SU-DHL-6 (cell line): ENCODE data around the gene SIRT7.

Experiments
- H2AFZ ChIP-seq: fragments of 200-600 bp; sonication (generic); 2 replicates; pipeline ENCODE4 v1.6.1; 2014; ENCODE audit warnings: low read depth, mild to moderate bottlenecking, moderate library complexity, mixed read lengths, antibody characterized with exemption, low read length; ENCODE audit not compliant: severe bottlenecking
- H3F3A ChIP-seq: fragments of 200-600 bp; shearing (Covaris generic); 2 replicates; pipeline ENCODE4 v1.6.0; 2016; ENCODE audit warnings: antibody characterized with exemption, mild to moderate bottlenecking; ENCODE audit not compliant: insufficient read depth
- H3K27ac ChIP-seq: fragments of 200-600 bp; sonication (generic); 2 replicates; pipeline ENCODE4 v1.5.1; 2016; ENCODE audit warnings: low read depth, mild to moderate bottlenecking, low read length, moderate library complexity, mixed read lengths
- H3K27me3 ChIP-seq: fragments of 200-600 bp; sonication (generic), shearing (Covaris generic); 2 replicates; pipeline ENCODE4 v1.6.0; 2014; ENCODE audit warnings: mild to moderate bottlenecking, low read length
- H3K36me3 ChIP-seq: fragments of 200-600 bp; sonication (generic); 2 replicates; pipeline ENCODE4 v1.6.1; 2014; ENCODE audit warnings: mild to moderate bottlenecking, low read length, mixed read lengths
- H3K4me2 ChIP-seq: fragments of 300-600, 200-600 bp; shearing (Covaris generic), sonication (generic); 2 replicates; pipeline ENCODE4 v1.6.0; 2014; ENCODE audit warnings: low read length, low read depth, mild to moderate bottlenecking; ENCODE audit not compliant: poor library complexity, severe bottlenecking
- H3K4me3 ChIP-seq: fragments of 200-600 bp; sonication (generic); 2 replicates; pipeline ENCODE4 v1.5.1; 2014; ENCODE audit warnings: antibody characterized with exemption, low read length, mild to moderate bottlenecking, mixed read lengths; ENCODE audit not compliant: insufficient read depth, poor library complexity, severe bottlenecking
- H3K79me2 ChIP-seq: fragments of 200-600 bp; sonication (generic); 2 replicates; pipeline ENCODE4 v1.6.1; 2014; ENCODE audit warnings: mild to moderate bottlenecking, low read length, moderate library complexity; ENCODE audit not compliant: insufficient read depth
- H3K9ac ChIP-seq: fragments of 200-600 bp; sonication (generic); 2 replicates; pipeline ENCODE4 v1.7.0; 2014; ENCODE audit warnings: mild to moderate bottlenecking, low read length
- H3K9me2 ChIP-seq: fragments of 200-600 bp; sonication (generic); replicated peaks from 2 replicates; pipeline ENCODE4 v1.6.1; 2014; ENCODE audit warnings: low read length; ENCODE audit not compliant: insufficient read depth
- H3K9me3 ChIP-seq: fragments of 200-600 bp; sonication (generic); 2 replicates; pipeline ENCODE4 v1.6.1; 2014; ENCODE audit warnings: low read length, mixed read lengths; ENCODE audit not compliant: insufficient read depth
- H4K20me1 ChIP-seq: fragments of 200-600 bp; sonication (generic); 2 replicates; pipeline ENCODE4 v1.6.1; 2014; ENCODE audit warnings: low read depth, mild to moderate bottlenecking, antibody characterized with exemption, low read length, moderate library complexity, mixed read lengths
- EZH2phosphoT487 ChIP-seq: fragments of 200-600 bp; sonication (generic), shearing (Covaris generic); conservative IDR thresholded peaks from 2 replicates; pipeline ENCODE4 v1.6.1; 2018; ENCODE audit warnings: mild to moderate bottlenecking, antibody characterized with exemption, low read length, moderate library complexity, mixed read lengths
- TF ChIP-seq, protein P1 (sequence below): fragments of 200-600 bp; sonication (generic); IDR thresholded peaks from one replicate; pipeline ENCODE4 v1.5.1; 2017; ENCODE audit warnings: antibody characterized with exemption, mild to moderate bottlenecking, low read length, moderate library complexity; ENCODE audit not compliant: insufficient read depth, poor library complexity, severe bottlenecking

The SIRT7 gene

GRCh38 chr17:81870981-81871386, 47.0 kb downstream of the SIRT7 start, which contains the start of gene ARHGDIA:
TSS of gene ARHGDIA (minus strand) at chr17:81871337. CDS start at chr17:81869930, 1,407 bp downstream.
- Histone ChIP-seq H3K4me3 (peak within 1 kb of the TSS; percentile 72), H3K36me3 (0 out of 2 replicates have a peak, but pooled peaks cover 4% of the 10 kb centered on the region), H4K20me1 (no peaks in the 10 kb centered on the region; the same call in 1 of the 2 replicates), H3K27ac (peak within 1 kb of the TSS; percentile 87), H3K9me2 (no peaks in the 10 kb centered on the region), H3K4me2 (peak within 1 kb of the TSS; percentile 89), H3K9me3 (no peaks in the 10 kb centered on the region), H3F3A (peaks cover 57% of the 10 kb centered on the region), H2AFZ (peak within 1 kb of the TSS; percentile 44), H3K79me2 (peaks cover 21% of the 10 kb centered on the region), H3K9ac (peak within 1 kb of the TSS; percentile 96), H3K27me3 (no peaks in the 10 kb centered on the region)
- no peak for TF ChIP-seq EZH2phosphoT487

DNA sequence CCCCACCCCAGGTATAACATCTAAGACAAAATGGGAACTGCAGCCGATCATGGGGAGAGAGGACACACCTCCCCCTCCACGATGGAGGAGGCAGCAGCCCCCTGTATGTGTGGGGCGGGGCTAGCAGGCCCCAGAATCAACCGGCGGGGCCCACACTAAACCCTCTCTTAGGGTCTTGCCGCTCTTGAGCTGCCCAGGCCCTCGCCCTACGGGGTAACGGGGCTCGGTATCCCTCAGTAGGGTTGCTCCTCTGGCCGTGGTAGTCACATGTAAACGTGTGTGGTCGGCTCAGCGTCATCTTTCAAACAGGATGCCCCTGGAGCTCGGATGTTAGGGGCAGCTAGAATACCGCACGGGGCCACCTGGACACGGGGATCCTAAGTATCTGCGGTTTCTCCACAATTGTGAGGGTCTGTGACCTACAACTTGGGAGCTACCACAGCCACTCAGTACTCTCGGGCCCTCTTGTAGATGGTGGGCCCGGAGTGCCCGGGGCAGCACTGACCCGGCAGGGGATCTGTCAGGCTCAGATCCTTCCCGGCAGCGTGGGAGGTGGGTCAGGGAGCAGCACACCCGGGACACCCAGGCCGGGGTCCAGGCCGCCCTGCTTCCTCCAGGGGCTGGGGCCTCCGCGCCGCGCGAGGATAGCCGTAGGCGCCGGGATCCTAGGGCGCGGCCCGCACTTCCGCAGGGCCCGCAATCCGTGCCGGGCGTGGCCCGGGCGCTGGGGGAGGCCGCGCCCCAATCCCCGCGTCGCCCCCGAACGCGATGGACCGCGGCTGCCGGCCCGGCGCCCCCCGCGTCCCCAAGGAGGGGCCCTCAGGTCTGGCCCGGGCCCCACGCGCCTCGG, 47.6 kb downstream of the SIRT7 start:
- Histone ChIP-seq H3K79me2 (peaks cover 21% of the 10 kb centered on the region), H3K9ac (peak overlapping the region; percentile 93), H3K9me2 (no peaks in the 10 kb centered on the region), H3K4me3 (peak overlapping the region; percentile 64), H3K36me3 (0 out of 2 replicates have a peak, but pooled peaks cover 4% of the 10 kb centered on the region), H2AFZ (no peak overlapping the region), H3K4me2 (peak overlapping the region; percentile 89), H4K20me1 (no peaks in the 10 kb centered on the region; the same call in 1 of the 2 replicates), H3F3A (peaks cover 62% of the 10 kb centered on the region), H3K27ac (peak overlapping the region; percentile 87), H3K9me3 (no peaks in the 10 kb centered on the region), H3K27me3 (no peaks in the 10 kb centered on the region)
- TF ChIP-seq, protein P1, sequence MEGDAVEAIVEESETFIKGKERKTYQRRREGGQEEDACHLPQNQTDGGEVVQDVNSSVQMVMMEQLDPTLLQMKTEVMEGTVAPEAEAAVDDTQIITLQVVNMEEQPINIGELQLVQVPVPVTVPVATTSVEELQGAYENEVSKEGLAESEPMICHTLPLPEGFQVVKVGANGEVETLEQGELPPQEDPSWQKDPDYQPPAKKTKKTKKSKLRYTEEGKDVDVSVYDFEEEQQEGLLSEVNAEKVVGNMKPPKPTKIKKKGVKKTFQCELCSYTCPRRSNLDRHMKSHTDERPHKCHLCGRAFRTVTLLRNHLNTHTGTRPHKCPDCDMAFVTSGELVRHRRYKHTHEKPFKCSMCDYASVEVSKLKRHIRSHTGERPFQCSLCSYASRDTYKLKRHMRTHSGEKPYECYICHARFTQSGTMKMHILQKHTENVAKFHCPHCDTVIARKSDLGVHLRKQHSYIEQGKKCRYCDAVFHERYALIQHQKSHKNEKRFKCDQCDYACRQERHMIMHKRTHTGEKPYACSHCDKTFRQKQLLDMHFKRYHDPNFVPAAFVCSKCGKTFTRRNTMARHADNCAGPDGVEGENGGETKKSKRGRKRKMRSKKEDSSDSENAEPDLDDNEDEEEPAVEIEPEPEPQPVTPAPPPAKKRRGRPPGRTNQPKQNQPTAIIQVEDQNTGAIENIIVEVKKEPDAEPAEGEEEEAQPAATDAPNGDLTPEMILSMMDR, result no peak
- TF ChIP-seq EZH2phosphoT487, result no peak

DNA sequence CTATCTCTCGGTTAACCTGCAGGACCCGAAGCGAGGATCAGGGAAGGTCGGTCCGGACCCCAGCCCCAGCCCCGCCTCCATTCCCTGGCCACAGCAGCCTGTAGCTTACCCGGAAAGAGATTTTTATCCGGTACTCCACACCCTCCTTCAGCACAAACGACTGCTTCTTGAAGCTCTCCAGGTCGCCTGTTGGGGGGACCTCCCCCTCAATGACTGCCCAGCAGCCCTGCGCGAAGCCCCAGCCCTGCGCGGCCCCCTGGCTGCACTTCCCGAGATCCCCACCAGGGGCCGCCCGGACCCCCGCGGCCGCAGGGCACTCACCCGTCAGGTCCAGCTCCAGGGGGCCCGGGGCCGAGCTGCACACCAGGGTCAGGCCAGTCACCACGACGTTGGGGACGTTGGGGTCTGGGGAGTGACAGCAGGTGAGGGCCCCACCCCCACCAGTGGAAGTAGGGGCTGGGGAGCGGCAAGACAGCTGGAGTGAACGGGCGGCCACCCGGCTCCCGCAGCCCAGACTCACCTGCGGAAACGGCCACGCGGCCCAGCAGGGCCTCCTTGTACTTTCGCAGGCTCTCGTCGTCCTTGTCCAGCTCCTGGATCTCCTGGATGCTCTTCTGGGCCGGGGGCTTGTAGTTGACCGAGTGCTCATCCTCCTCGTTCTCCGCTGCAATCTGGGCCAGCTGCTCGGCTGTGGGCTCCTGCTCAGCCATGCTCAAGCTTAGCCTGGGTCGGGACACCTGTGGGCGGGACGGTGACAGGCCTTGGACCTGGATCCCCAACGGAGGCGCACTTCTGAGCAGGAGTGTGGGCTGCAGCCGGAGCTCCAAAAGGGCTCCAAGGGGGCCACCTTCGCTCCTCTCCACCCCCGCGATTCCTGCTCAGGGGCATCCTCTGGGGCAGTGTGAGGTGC, 48.5 kb downstream of the SIRT7 start:
- peak overlapping the region; percentile 93 for H3K9ac ChIP-seq
- peak overlapping the region; percentile 89 for H3K4me2 ChIP-seq
- peak overlapping the region; percentile 87 for H3K27ac ChIP-seq
- H3K36me3 ChIP-seq, result 0 out of 2 replicates have a peak, but pooled peaks cover 4% of the 10 kb centered on the region
- no peak for TF ChIP-seq EZH2phosphoT487
- TF ChIP-seq, protein P1, result peak; percentile 93
- H3F3A ChIP-seq, result peaks cover 58% of the 10 kb centered on the region
- peaks cover 21% of the 10 kb centered on the region for H3K79me2 ChIP-seq
- H3K9me3 ChIP-seq, result no peaks in the 10 kb centered on the region
- H2AFZ ChIP-seq, result no peak overlapping the region
- H4K20me1 ChIP-seq, result no peaks in the 10 kb centered on the region; the same call in 1 of the 2 replicates
- peak overlapping the region; percentile 64 for H3K4me3 ChIP-seq
- no peaks in the 10 kb centered on the region for H3K27me3 ChIP-seq
- no peaks in the 10 kb centered on the region for H3K9me2 ChIP-seq
